ENCODE results near the gene FOLR2.

FOLR2 gene

DNA sequence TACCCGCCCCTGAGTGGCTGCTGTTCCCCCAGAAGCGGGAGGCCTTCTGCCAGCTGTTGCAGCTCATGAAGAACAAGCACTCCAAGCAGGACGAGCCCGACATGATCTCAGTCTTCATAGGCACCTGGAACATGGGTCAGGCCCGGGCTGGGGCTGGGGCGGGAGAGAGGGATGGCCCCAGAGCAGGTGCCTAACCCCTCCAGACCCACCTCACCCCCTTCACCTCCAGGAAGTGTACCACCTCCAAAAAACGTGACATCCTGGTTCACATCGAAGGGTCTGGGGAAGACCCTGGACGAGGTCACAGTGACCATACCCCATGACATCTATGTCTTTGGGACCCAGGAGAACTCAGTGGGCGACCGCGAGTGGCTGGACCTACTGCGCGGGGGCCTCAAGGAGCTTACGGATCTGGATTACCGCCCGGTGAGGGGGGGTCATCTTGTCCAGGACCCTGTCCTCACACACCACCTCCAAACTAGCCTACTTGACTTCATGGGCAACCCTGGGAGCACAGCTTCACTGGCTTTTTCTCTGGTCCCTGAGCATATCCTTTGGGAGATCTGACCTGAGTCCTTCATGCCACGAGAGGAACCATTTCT lies 14.3 kb downstream of the FOLR2 start:
- DNase-seq, result no peak

DNA sequence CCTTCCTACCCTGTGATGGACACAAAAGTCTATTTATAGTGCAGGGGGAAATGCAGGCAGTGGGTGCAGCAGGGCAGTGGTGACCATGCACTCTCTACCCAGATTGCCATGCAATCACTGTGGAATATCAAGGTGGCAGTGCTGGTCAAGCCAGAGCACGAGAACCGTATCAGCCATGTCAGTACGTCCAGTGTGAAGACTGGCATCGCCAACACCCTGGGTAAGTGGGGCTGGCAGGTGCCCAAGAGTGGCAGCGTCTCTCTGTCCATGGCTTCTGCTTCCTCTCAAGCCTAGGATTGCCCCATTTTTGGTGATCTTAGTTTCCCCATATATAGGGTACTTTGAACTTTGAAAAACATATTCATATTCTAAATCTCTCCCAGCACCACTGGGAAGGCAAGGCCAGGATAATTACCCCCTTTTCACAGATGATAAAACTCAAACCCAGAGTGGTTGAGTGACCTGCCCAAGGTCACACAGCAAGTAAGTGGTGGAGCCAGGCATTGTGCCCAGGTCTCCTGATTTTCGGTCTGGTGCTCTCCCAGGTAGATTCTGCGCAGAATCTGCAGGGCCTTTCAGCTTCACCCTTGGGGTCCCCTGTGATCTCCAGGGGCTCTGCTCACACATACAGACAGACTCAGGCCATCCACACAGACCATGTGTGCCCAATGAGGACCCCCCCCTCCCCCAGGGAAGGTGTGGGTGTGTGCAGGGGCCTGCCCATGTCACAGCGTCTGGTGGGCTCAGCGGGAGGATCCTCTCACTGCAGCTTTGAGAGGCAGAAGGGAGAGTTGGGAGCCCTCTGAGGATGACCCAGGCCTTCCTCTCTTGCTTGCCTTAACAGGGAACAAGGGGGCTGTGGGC lies 15.0 kb downstream of the FOLR2 start:
- DNase-seq, result no peak

DNA sequence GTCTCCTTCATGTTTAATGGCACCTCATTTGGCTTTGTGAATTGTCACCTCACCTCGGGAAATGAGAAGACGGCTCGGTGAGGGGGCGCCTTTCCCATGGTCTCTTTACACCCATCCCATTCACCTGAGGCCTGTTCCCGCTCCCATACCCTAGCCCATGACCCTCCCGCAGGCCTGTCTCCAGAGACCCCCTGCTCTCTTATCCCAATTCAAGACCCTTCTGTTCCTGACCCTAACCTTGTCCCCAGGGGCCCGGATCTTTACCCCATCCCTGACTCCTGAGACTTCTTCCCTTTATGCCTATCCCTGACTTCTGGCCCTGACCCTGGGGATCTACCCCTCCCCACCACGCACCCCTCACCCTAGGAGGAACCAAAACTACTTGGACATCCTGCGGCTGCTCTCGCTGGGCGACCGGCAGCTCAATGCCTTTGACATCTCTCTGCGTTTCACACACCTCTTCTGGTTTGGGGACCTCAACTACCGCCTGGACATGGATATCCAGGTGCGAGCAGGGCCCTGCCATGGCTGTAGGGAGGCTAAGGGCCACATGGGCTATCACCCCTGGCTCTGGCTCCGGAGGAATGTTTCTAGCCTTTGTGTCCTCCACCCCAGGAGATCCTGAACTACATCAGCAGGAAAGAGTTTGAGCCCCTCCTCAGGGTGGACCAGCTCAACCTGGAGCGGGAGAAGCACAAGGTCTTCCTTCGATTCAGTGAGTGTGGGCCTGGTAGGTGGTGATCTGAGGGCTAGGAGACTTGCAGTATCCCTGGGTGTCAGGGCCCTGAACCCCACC lies 15.9 kb downstream of the FOLR2 start:
- no peak for DNase-seq

DNA sequence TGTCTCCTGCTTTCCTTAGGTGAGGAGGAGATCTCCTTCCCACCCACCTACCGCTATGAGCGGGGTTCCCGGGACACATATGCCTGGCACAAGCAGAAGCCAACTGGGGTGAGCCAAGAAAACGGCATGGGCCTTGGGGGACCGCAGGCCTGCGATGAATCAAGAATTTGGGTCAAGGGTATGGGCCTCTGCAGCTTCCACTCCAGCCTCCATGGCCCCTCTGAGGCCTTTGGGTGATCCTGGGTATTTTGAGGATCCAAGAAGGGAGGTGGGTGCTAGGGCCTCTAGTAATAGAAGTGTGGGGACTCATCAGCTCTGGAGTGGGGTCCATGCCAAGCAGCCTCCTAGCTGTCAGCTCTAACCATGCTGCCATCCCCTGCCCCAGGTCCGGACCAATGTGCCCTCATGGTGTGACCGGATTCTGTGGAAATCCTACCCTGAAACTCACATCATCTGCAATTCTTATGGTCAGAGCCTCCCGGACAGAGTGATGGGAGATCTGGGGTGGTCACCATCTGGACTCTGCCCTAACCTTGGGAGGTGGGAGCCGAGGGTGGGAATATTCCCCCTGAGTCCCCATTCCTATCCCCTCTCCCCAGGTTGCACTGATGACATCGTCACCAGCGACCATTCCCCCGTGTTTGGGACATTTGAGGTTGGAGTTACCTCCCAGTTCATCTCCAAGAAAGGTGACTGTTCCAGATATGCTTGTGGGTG lies 16.6 kb downstream of the FOLR2 start:
- no peak for DNase-seq

- DNase-seq, result no peak
Observed at GRCh38 chr11:72233773-72234513, 17.3 kb downstream of the FOLR2 start.

GRCh38 chr11:72234514-72234830 lies 17.9 kb downstream of the FOLR2 start:
- DNase-seq, result no peak

DNA sequence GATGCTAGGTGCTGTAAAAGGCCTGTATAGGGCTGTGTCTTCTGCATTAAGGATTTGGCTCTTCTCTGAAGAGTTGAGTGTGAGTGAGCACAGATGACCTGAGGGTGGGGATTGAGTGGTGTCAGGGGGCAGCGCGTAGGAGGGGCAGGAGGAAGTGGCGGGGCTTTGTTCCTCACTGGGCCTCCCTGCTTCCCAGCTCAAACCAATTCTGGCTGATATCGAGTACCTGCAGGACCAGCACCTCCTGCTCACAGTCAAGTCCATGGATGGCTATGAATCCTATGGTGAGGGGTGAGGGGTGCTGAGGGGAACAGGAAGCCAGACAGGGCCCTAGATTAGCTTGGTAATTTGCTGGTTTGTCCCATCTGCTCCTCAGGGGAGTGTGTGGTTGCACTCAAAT lies 18.3 kb downstream of the FOLR2 start:
- no peak for DNase-seq

- no peak for DNase-seq
Observed at GRCh38 chr11:72235351-72236057, 18.9 kb downstream of the FOLR2 start.

- no peak for DNase-seq
Observed at GRCh38 chr11:72236083-72236697, 19.6 kb downstream of the FOLR2 start.

DNA sequence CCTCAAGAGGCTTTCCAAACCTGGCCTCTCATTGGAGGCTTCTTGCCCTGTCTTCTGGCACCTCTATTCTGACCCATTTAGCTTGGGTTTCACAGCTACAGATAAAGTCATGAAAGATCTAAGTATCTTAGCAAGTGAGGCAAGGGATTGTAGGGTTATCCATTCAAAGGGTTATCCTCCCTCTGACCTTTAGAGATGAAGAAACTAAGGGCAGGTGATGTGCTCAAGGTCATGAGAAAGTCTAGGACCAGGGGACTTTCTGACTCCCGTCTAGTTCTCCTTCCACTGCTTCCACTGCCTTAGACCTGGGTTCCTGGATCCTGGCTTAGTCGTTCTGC lies 20.1 kb downstream of the FOLR2 start:
- DNase-seq, result no peak

DNA sequence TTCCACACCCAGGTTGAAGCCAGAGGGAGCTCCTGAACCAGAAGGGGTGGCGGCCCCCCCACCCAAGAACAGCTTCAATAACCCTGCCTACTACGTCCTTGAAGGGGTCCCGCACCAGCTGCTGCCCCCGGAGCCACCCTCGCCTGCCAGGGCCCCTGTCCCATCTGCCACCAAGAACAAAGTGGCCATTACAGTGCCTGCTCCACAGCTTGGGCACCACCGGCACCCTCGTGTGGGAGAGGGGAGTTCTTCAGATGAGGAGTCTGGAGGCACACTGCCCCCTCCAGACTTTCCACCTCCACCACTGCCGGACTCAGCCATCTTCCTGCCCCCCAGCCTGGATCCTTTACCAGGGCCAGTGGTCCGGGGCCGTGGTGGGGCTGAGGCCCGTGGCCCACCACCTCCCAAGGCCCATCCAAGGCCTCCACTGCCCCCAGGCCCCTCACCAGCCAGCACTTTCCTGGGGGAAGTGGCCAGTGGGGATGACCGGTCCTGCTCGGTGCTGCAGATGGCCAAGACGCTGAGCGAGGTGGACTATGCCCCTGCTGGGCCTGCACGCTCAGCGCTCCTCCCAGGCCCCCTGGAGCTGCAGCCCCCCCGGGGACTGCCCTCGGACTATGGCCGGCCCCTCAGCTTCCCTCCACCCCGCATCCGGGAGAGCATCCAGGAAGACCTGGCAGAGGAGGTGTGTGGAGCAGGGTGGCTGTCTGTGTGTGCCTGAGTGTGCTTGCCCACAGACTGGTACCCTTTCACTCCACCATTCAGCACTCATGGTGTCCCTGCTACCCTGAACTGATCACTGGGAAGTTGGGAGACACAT lies 20.7 kb downstream of the FOLR2 start:
- DNase-seq, result no peak

GRCh38 chr11:72238040-72238450 lies 21.5 kb downstream of the FOLR2 start:
- peak; percentile 52 to 61 for DNase-seq

DNA sequence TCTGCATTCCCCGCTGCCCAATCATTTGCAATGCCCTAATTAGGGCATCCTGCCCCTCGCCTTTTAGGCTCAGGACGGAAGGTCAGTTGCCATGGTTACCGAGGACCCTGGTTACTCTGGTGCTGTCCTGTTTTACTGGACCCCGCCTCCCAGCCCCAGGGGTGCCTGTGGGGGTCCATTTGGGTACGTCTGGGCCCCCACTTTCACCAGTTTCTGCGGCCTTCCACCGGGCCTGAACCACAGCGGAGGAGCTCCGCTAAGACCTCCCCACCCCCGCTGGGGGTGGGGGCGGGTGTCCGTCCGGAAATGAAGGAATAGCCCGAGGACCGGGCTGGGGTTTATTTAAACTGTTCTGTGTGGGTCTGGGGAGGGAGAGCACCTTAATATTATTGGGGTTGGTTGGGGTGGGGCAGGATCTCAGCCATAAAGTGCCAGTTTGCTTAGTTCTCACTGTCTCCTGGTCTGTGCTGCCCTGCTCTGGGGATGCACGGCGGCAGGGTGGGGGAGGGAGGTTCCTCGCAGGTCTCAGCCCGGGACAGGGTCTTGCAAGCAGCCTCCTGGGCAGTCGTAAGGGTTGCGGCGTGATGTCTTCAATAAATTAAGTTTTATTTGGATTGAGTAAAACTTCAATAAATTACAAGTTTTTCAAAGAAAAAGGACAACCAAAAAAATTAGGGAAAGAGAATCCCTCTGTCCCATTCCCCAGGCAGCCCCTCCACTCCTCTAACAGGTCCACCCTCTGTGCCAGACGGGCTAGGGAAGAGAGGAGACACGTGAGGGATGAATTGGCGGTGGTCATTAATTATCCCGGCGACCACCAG lies 22.1 kb downstream of the FOLR2 start:
- no peak for DNase-seq

DNA sequence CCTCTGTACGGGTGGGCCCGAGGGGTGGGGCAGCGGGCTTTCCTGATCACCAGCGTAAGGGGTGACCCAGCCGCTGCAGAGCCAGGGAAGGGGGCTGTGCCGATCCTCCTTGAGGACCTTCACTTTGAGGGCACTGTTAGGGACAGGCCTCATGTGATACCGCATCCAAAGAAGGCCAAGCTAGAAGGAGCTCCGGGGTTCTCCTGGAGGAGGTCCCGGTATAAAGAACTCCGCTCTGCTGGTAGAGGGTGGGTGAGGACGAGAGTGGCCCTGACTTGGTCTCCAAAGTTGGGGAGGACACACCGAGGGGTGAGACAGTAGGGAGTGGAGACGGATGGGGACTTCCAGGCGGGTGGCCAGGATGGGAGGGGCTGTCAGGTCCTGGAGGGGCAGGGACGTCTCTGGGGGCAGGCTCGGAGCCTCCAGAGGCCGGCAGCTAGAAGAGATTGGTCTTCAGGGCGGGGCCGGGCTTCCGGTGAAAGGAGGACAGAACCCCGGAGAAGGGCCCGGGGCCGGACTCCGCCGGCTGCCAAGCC lies 22.8 kb downstream of the FOLR2 start:
- no peak for DNase-seq

GRCh38 chr11:72239849-72240460 lies 23.4 kb downstream of the FOLR2 start:
- no peak for DNase-seq

GRCh38 chr11:72240461-72241290 lies 24.1 kb downstream of the FOLR2 start:
- no peak for DNase-seq

GRCh38 chr11:72241291-72241781 lies 24.7 kb downstream of the FOLR2 start:
- no peak for DNase-seq

- DNase-seq, result no peak
Observed at GRCh38 chr11:72242141-72242540, 25.5 kb downstream of the FOLR2 start.

All from CD4-positive, alpha-beta T cell treated with Interferon alpha-2 for 1 hour (primary cell).